ENCODE measurements around the gene IPCEF1. TPM values are rescaled to one million over a fixed set of nuclear protein-coding genes. Genes with fewer than 3 reads are reported as not detected.

Gene IPCEF1
- total and polyA plus RNA-seq, 2 of the 4 experiments (the other 2 are of a cell fraction) = under 0.01 to 0.03 TPM

- H3K9me1 ChIP-seq (ENCODE audit: insufficient read depth, low read length) = no peaks in the 10 kb centered on the region
- ATAC-seq (ENCODE audit: low read depth) (no peak), DNase-seq (no peak)
- in situ Hi-C loops (cut with MboI; ENCODE audit: low sequenced_read_pairs) (no loop called here), intact Hi-C loops (cut with micrococcal nuclease) (no loop called here), dilution Hi-C loops (cut with HindIII; ENCODE audit: low sequenced_read_pairs, unreplicated experiment) (loop anchor here (25.0 kb wide), 1 partner anchor 197 kb away; no protein-coding TSS in a partner anchor)
- H3K18ac ChIP-seq (ENCODE audit: low read depth, low read length) = no peak overlapping the region
- no peak overlapping the region for H3K27ac ChIP-seq (ENCODE audit: insufficient read depth, low read length)
- H2BK120ac ChIP-seq (ENCODE audit: low read depth, low read length) = no peak overlapping the region
- no peak overlapping the region for H3K9ac ChIP-seq (ENCODE audit: low read depth, low read length)
- no peak overlapping the region for H3K4me2 ChIP-seq (ENCODE audit: low read depth, low read length)
- no peaks in the 10 kb centered on the region for H3K27me3 ChIP-seq (ENCODE audit: control insufficient read depth, insufficient read depth, low read length)
- ChIA-PET CTCF (no interaction called here), POLR2A (ENCODE audit: unreplicated experiment) (no interaction called here)
- H3K14ac ChIP-seq (replicated peaks; ENCODE audit: low read depth, low read length) = no peak overlapping the region
- no peak overlapping the region for H4K8ac ChIP-seq (ENCODE audit: low read depth in 2 of 2, low read length in 2 of 2)
- no peak overlapping the region for H2AK9ac ChIP-seq (replicated peaks; ENCODE audit: low read depth, low read length, poor library complexity)
- H3K36me3 ChIP-seq (ENCODE audit: control insufficient read depth, insufficient read depth, low read length) = no peaks in the 10 kb centered on the region
- no CpG with 5 or more reads among the region's 4 CpGs for WGBS, 2 experiments (ENCODE audit: extremely low coverage in 2 of 2, insufficient read length in 1 of 2)
- no peak overlapping the region for H2BK20ac ChIP-seq (ENCODE audit: low read depth, low read length)
- no peaks in the 10 kb centered on the region for H3K9me3 ChIP-seq (ENCODE audit: control insufficient read depth, insufficient read depth, low read length)
- no peak for TF ChIP-seq FOS (IDR thresholded peaks at IDR 0.05; ENCODE audit: low read depth, low read length)
- no peak overlapping the region for H2BK5ac ChIP-seq (ENCODE audit: low read depth, low read length, poor library complexity, severe bottlenecking)
- H2AFZ ChIP-seq (replicated peaks; ENCODE audit: low read length, poor library complexity) = no peak overlapping the region
- no TSS peak for BruUV-seq (replicated peaks)
- H4K20me1 ChIP-seq (ENCODE audit: insufficient read depth, low read length) = no peaks in the 10 kb centered on the region
- no peak overlapping the region for H3K4ac ChIP-seq (ENCODE audit: low read depth, low read length)
- no peak overlapping the region for H3K4me3 ChIP-seq (ENCODE audit: insufficient read depth, low read depth, low read length)
- peaks cover 2% of the 10 kb centered on the region for H3K4me1 ChIP-seq (ENCODE audit: control insufficient read depth, insufficient read depth, low read length)
- H4K91ac ChIP-seq (ENCODE audit: insufficient read depth, low read depth, low read length) = no peak overlapping the region
- no peaks in the 10 kb centered on the region for H3K79me1 ChIP-seq (ENCODE audit: low read depth in 1 of 2, low read length in 2 of 2)
- H3K23ac ChIP-seq (ENCODE audit: low read depth, low read length) = no peak overlapping the region
- no peak overlapping the region for H2BK15ac ChIP-seq (ENCODE audit: low read depth, low read length)
- H3K56ac ChIP-seq (ENCODE audit: extremely low read depth, insufficient read depth, low read length) = no peak overlapping the region
- no peak overlapping the region for H2AK5ac ChIP-seq (ENCODE audit: low read depth, low read length)
- no peak overlapping the region for H4K5ac ChIP-seq (ENCODE audit: low read depth, low read length)
Measured at GRCh38 chr6:154359679-154360078, 3.1 kb upstream of the IPCEF1 start.
